ENCODE measurements around the gene SRI. TPM values are rescaled to one million over a fixed set of nuclear protein-coding genes. Genes with fewer than 3 reads are reported as not detected.

The SRI gene
- total and polyA plus RNA-seq, 2 donors (not counting 1 experiment from before 2014, with no cell fraction given), result 46.5 to 49.9 TPM

- ATAC-seq (ENCODE audit: low read depth) (no peak), DNase-seq (peak; percentile 56)
- Mint-ChIP-seq H3K4me1 (peaks cover 27% of the 10 kb centered on the region), H3K27me3 (no peaks in the 10 kb centered on the region), H3K9me3 (ENCODE audit: insufficient read depth) (no peaks in the 10 kb centered on the region), H3K4me3 (peak overlapping the region; percentile 94), H3K27ac (peak overlapping the region; percentile 16)
- H3K36me3 ChIP-seq (replicated peaks in 1 of 2; ENCODE audit: control extremely low read depth in 1 of 2, control insufficient read depth in 1 of 2, extremely low read depth in 1 of 2, insufficient read depth in 2 of 2, low read length in 1 of 2), result peaks cover 0 to 31% of the 10 kb centered on the region in 2 experiments
- intact Hi-C loops (cut with micrococcal nuclease), result loop anchor here (2.0 to 5.0 kb wide), 3 partner anchors 341 to 996 kb away; partner anchors contain the start of genes CROT, DBF4 and SLC25A40
- POLR2A ChIA-PET, result no interaction called here
- no peak for TF ChIP-seq CTCF (IDR thresholded peaks at IDR 0.05)
- TF ChIP-seq EZH2 (IDR thresholded peaks at IDR 0.05; ENCODE audit: borderline replicate concordance, insufficient read depth, low read depth, low read length, poor library complexity, severe bottlenecking), result no peak
- peak overlapping the region; percentile 90 for H2AFZ ChIP-seq (ENCODE audit: insufficient read depth, low read depth, low read length, poor library complexity, severe bottlenecking)
- peaks cover 7% of the 10 kb centered on the region for H4K20me1 ChIP-seq (ENCODE audit: control insufficient read depth, insufficient read depth, low read length, poor library complexity, severe bottlenecking)
- peaks cover 13 to 25% of the 10 kb centered on the region in 2 donors for H3K4me1 ChIP-seq (ENCODE audit: control insufficient read depth in 2 of 2, insufficient read depth in 2 of 2, low read length in 2 of 2)
- peak overlapping the region; percentile 68 to 78 for H3K27ac ChIP-seq (ENCODE audit: low read length in 2 of 2)
- peaks cover 17% of the 10 kb centered on the region for H3K79me2 ChIP-seq (ENCODE audit: control insufficient read depth, insufficient read depth, low read length)
- no peaks in the 10 kb centered on the region for H3K9me3 ChIP-seq (ENCODE audit: control extremely low read depth in 1 of 3, control insufficient read depth in 2 of 3, insufficient read depth in 1 of 3, low read length in 2 of 3)
- WGBS (ENCODE audit: insufficient coverage), result no CpG with 5 or more reads among the region's 1 CpG
- peak overlapping the region; percentile 90 for H3K4me2 ChIP-seq (replicated peaks; ENCODE audit: low read depth, low read length, poor library complexity, severe bottlenecking)
- no peaks in the 10 kb centered on the region for H3K27me3 ChIP-seq (replicated peaks in 1 of 4; ENCODE audit: control extremely low read depth in 1 of 4, control insufficient read depth in 3 of 4, insufficient read depth in 4 of 4, low read length in 3 of 4)
- H3K9ac ChIP-seq (ENCODE audit: low read length), result peak overlapping the region; percentile 85
- H3K4me3 ChIP-seq (ENCODE audit: control extremely low read depth in 1 of 5, extremely low read depth in 1 of 5, insufficient read depth in 1 of 5, low read depth in 2 of 5, low read length in 4 of 5), result peak overlapping the region in 3 of 5 experiments; percentile 88 to 91 (median 91)
- CTCF ChIA-PET, result interaction anchor here (1.3 to 2.2 kb wide), 2 partner anchors 8 to 16 kb away, joined by 4 to 5 read pairs; no protein-coding TSS in a partner anchor
Observed at GRCh38 chr7:88217675-88218428, 2.0 kb downstream of the SRI start.

GRCh38 chr7:88216276-88216675 lies 3.6 kb downstream of the SRI start:
- H4K20me1 ChIP-seq (ENCODE audit: control insufficient read depth, insufficient read depth, low read length, poor library complexity, severe bottlenecking), result peaks cover 12% of the 10 kb centered on the region
- no peaks in the 10 kb centered on the region for H3K27me3 Mint-ChIP-seq
- ATAC-seq (ENCODE audit: low read depth) (no peak), DNase-seq (no peak)
- no peak overlapping the region for H3K4me3 ChIP-seq (ENCODE audit: control extremely low read depth in 1 of 5, extremely low read depth in 1 of 5, insufficient read depth in 1 of 5, low read depth in 2 of 5, low read length in 4 of 5)
- no peak for TF ChIP-seq CTCF (IDR thresholded peaks at IDR 0.05)
- no peak for TF ChIP-seq EZH2 (IDR thresholded peaks at IDR 0.05; ENCODE audit: borderline replicate concordance, insufficient read depth, low read depth, low read length, poor library complexity, severe bottlenecking)
- H3K27me3 ChIP-seq (replicated peaks in 1 of 4; ENCODE audit: control extremely low read depth in 1 of 4, control insufficient read depth in 3 of 4, insufficient read depth in 4 of 4, low read length in 3 of 4), result no peaks in the 10 kb centered on the region
- no peaks in the 10 kb centered on the region for H3K9me3 Mint-ChIP-seq (ENCODE audit: insufficient read depth)
- intact Hi-C loops (cut with micrococcal nuclease), result loop anchor here (5.0 kb wide), 1 partner anchor 994 kb away; no protein-coding TSS in a partner anchor
- H3K9me3 ChIP-seq (ENCODE audit: control extremely low read depth in 1 of 3, control insufficient read depth in 2 of 3, insufficient read depth in 1 of 3, low read length in 2 of 3), result no peaks in the 10 kb centered on the region
- H3K4me1 ChIP-seq (ENCODE audit: control insufficient read depth in 2 of 2, insufficient read depth in 2 of 2, low read length in 2 of 2), result peaks cover 13 to 23% of the 10 kb centered on the region in 2 donors
- H3K36me3 ChIP-seq (replicated peaks in 1 of 2; ENCODE audit: control extremely low read depth in 1 of 2, control insufficient read depth in 1 of 2, extremely low read depth in 1 of 2, insufficient read depth in 2 of 2, low read length in 1 of 2), result peaks cover 0 to 43% of the 10 kb centered on the region in 2 experiments
- H3K79me2 ChIP-seq (ENCODE audit: control insufficient read depth, insufficient read depth, low read length), result peaks cover 17% of the 10 kb centered on the region
- CTCF ChIA-PET, result no interaction called here
- no peak overlapping the region for H3K27ac Mint-ChIP-seq
- H3K27ac ChIP-seq (ENCODE audit: low read length in 2 of 2), result no peak overlapping the region
- POLR2A ChIA-PET, result no interaction called here
- no peak overlapping the region for H3K9ac ChIP-seq (ENCODE audit: low read length)
- no peak overlapping the region for H3K4me2 ChIP-seq (replicated peaks; ENCODE audit: low read depth, low read length, poor library complexity, severe bottlenecking)
- no peak overlapping the region for H3K4me3 Mint-ChIP-seq
- H3K4me1 Mint-ChIP-seq, result peaks cover 27% of the 10 kb centered on the region
- no peak overlapping the region for H2AFZ ChIP-seq (ENCODE audit: insufficient read depth, low read depth, low read length, poor library complexity, severe bottlenecking)
